ENCODE results near the gene EPHA4. TPM values are rescaled to one million over a fixed set of nuclear protein-coding genes. Genes with fewer than 3 reads are reported as not detected.

EPHA4 gene
- total RNA-seq, 2 experiments from 2014 or later, result 0.23 TPM; not detected in 1

DNA sequence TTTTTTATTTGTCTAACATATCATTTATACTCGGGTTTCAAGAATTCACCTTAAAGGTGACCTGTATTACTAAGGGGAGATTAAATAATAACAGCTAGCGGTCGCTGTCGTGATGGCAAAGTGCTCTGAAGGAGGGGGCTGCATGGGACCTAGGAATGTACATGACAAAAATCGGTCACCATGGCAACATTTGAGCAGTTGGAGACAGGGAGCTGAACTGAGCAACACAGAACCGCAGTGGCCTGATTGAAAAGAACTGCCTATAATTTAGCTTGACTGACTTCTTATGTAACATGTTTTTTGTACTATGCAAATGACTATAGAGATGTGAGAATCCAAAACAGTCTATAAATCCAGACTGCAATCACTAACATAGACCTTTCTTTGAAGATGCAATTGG lies 34.3 kb upstream of the EPHA4 start:
- H3K79me2 ChIP-seq (ENCODE audit: insufficient read depth, low read depth, low read length), result no peaks in the 10 kb centered on the region
- no peaks in the 10 kb centered on the region for H3K4me1 ChIP-seq (ENCODE audit: insufficient read depth, low read length, poor library complexity, severe bottlenecking)
- H4K20me1 ChIP-seq (ENCODE audit: insufficient read depth, low read length), result no peaks in the 10 kb centered on the region
- H3K4me2 ChIP-seq (ENCODE audit: low read length), result no peak overlapping the region
- H2AFZ ChIP-seq (ENCODE audit: low read length), result no peak overlapping the region
- POLR2A ChIA-PET, result no interaction called here
- TF ChIP-seq EZH2phosphoT487 (IDR thresholded peaks at IDR 0.05; ENCODE audit: borderline replicate concordance, low read depth, low read length), result no peak
- TF ChIP-seq, protein P1, sequence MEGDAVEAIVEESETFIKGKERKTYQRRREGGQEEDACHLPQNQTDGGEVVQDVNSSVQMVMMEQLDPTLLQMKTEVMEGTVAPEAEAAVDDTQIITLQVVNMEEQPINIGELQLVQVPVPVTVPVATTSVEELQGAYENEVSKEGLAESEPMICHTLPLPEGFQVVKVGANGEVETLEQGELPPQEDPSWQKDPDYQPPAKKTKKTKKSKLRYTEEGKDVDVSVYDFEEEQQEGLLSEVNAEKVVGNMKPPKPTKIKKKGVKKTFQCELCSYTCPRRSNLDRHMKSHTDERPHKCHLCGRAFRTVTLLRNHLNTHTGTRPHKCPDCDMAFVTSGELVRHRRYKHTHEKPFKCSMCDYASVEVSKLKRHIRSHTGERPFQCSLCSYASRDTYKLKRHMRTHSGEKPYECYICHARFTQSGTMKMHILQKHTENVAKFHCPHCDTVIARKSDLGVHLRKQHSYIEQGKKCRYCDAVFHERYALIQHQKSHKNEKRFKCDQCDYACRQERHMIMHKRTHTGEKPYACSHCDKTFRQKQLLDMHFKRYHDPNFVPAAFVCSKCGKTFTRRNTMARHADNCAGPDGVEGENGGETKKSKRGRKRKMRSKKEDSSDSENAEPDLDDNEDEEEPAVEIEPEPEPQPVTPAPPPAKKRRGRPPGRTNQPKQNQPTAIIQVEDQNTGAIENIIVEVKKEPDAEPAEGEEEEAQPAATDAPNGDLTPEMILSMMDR (conservative IDR thresholded peaks at IDR 0.05; ENCODE audit: low read length), result no peak
- no peaks in the 10 kb centered on the region for H3K9me3 ChIP-seq (ENCODE audit: low read length)
- no peak overlapping the region for H3K27ac ChIP-seq (ENCODE audit: low read depth, low read length, poor library complexity, severe bottlenecking)
- no peak overlapping the region for H3K4me3 ChIP-seq (ENCODE audit: low read depth, low read length, poor library complexity, severe bottlenecking)
- intact Hi-C loops (cut with micrococcal nuclease; ENCODE audit: unreplicated experiment), result no loop called here
- CTCF ChIA-PET (ENCODE audit: unreplicated experiment), result no interaction called here
- no TSS peak for BruUV-seq (replicated peaks)
- H3K36me3 ChIP-seq (ENCODE audit: insufficient read depth, low read length), result no peaks in the 10 kb centered on the region
- no peaks in the 10 kb centered on the region for H3K9me2 ChIP-seq (ENCODE audit: insufficient read depth, low read length)
- DNase-seq (ENCODE audit: low spot score), result no peak

DNA sequence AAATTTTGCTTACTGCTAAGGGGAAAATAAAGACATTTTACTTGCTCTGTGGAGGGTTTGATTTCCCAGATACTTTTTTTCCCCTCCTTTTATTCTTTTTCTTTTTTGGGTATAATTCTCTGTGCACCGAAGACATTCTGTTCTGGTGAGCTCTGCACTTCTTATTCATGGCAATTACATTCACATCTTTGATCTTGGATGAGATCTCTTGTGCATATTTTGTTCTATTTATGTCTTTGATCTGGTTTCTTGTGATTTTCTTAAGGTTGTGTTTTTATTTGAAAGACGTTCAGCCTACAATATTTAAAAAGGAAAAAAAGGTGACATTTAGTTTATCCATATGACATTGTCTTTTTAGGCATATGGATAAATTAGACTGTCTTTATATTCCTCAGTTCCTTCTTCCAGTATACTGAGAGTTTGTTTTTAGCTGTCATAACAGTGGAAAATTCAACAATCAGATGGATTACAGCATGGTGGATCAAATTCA lies 33.7 kb upstream of the EPHA4 start:
- no peak overlapping the region for H3K4me3 ChIP-seq (ENCODE audit: low read depth, low read length, poor library complexity, severe bottlenecking)

DNA sequence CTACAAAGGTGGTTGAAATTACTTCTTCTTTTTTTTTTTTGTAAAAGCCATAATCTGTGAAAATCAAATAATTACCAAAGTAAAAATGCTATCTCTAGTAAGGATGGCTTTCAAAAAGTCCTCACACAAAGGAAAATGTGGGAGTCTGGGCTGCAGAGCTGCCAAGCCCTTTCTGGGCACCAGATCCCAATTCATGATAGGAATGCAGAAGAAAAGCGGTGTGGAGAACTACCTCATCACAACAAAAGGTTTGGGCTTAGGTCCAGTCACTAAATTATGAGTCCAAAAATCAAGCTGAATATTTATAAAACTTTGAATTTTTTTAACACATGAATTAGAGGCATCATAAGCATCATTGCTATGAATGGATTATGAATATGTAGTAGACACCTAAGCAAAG lies 30.8 kb upstream of the EPHA4 start:
- Histone ChIP-seq H3K9me2 (ENCODE audit: insufficient read depth, low read length) (no peaks in the 10 kb centered on the region), H3K4me2 (ENCODE audit: low read length) (no peak overlapping the region), H3K36me3 (ENCODE audit: insufficient read depth, low read length) (no peaks in the 10 kb centered on the region), H4K20me1 (ENCODE audit: insufficient read depth, low read length) (no peaks in the 10 kb centered on the region), H3K27ac (ENCODE audit: low read depth, low read length, poor library complexity, severe bottlenecking) (no peak overlapping the region), H2AFZ (ENCODE audit: low read length) (no peak overlapping the region), H3K4me1 (ENCODE audit: insufficient read depth, low read length, poor library complexity, severe bottlenecking) (no peaks in the 10 kb centered on the region), H3K9me3 (ENCODE audit: low read length) (no peaks in the 10 kb centered on the region), H3K79me2 (ENCODE audit: insufficient read depth, low read depth, low read length) (no peaks in the 10 kb centered on the region), H3K4me3 (ENCODE audit: low read depth, low read length, poor library complexity, severe bottlenecking) (no peak overlapping the region)
- intact Hi-C loops (cut with micrococcal nuclease; ENCODE audit: unreplicated experiment), result no loop called here
- TF ChIP-seq, protein P1 (conservative IDR thresholded peaks at IDR 0.05; ENCODE audit: low read length), result no peak
- no peak for TF ChIP-seq EZH2phosphoT487 (IDR thresholded peaks at IDR 0.05; ENCODE audit: borderline replicate concordance, low read depth, low read length)
- ChIA-PET POLR2A (interaction anchor here (0.7 kb wide), 1 partner anchor 28 kb away, joined by 3 read pairs; no protein-coding TSS in a partner anchor), CTCF (ENCODE audit: unreplicated experiment) (no interaction called here)
- BruUV-seq (replicated peaks), result no TSS peak
- no peak for DNase-seq (ENCODE audit: low spot score)

More for the DNA sequence above, 33.7 kb upstream of the EPHA4 start:
- CTCF ChIA-PET (ENCODE audit: unreplicated experiment), result no interaction called here
- no peak overlapping the region for H3K27ac ChIP-seq (ENCODE audit: low read depth, low read length, poor library complexity, severe bottlenecking)
- no TSS peak for BruUV-seq (replicated peaks)
- H4K20me1 ChIP-seq (ENCODE audit: insufficient read depth, low read length), result no peaks in the 10 kb centered on the region
- H3K4me2 ChIP-seq (ENCODE audit: low read length), result no peak overlapping the region
- H3K9me3 ChIP-seq (ENCODE audit: low read length), result no peaks in the 10 kb centered on the region
- intact Hi-C loops (cut with micrococcal nuclease; ENCODE audit: unreplicated experiment), result no loop called here
- no peak for DNase-seq (ENCODE audit: low spot score)
- H3K36me3 ChIP-seq (ENCODE audit: insufficient read depth, low read length), result no peaks in the 10 kb centered on the region
- POLR2A ChIA-PET, result no interaction called here
- no peaks in the 10 kb centered on the region for H3K9me2 ChIP-seq (ENCODE audit: insufficient read depth, low read length)
- no peaks in the 10 kb centered on the region for H3K4me1 ChIP-seq (ENCODE audit: insufficient read depth, low read length, poor library complexity, severe bottlenecking)
- H3K79me2 ChIP-seq (ENCODE audit: insufficient read depth, low read depth, low read length), result no peaks in the 10 kb centered on the region
- TF ChIP-seq, protein P1 (conservative IDR thresholded peaks at IDR 0.05; ENCODE audit: low read length), result no peak
- no peak for TF ChIP-seq EZH2phosphoT487 (IDR thresholded peaks at IDR 0.05; ENCODE audit: borderline replicate concordance, low read depth, low read length)
- H2AFZ ChIP-seq (ENCODE audit: low read length), result no peak overlapping the region
